MM.1S (cell line): ENCODE data around the gene C1QTNF5.

Source experiments
- DNase-seq: peaks from one replicate; pipeline ENCODE4 v3.0.0-alpha.2; 2015
- H2AFZ ChIP-seq: fragments of 300-600 bp; sonication (generic); 2 replicates; pipeline ENCODE4 v1.6.0; 2016; ENCODE audit warnings: antibody characterized with exemption, low read length
- H3F3A ChIP-seq: fragments of 300-600 bp; sonication (generic); 2 replicates; pipeline ENCODE4 v1.6.1; 2016; ENCODE audit warnings: mild to moderate bottlenecking, antibody characterized with exemption, low read length, moderate library complexity, mixed read lengths; ENCODE audit not compliant: insufficient read depth
- H3K27ac ChIP-seq: fragments of 300-600 bp; sonication (generic); 2 replicates; pipeline ENCODE4 v1.5.1; 2016; ENCODE audit warnings: mild to moderate bottlenecking, low read length
- H3K27me3 ChIP-seq: fragments of 300-600 bp; sonication (generic); replicated peaks from 2 replicates; pipeline ENCODE4 v1.6.0; 2016; ENCODE audit warnings: low read length; ENCODE audit not compliant: insufficient read depth
- H3K36me3 ChIP-seq: fragments of 300-600 bp; sonication (generic); replicated peaks from 2 replicates; pipeline ENCODE4 v1.6.1; 2016; ENCODE audit warnings: mild to moderate bottlenecking, low read length, mixed read lengths; ENCODE audit not compliant: insufficient read depth
- H3K4me1 ChIP-seq: fragments of 300-600 bp; sonication (generic); 2 replicates; pipeline ENCODE4 v1.6.1; 2016; ENCODE audit warnings: low read length, mixed read lengths
- H3K4me2 ChIP-seq: fragments of 300-600 bp; sonication (generic); 2 replicates; pipeline ENCODE4 v1.6.0; 2016; ENCODE audit warnings: low read depth, low read length
- H3K4me3 ChIP-seq: fragments of 300-600 bp; sonication (generic); 2 replicates; pipeline ENCODE4 v1.5.1; 2016; ENCODE audit warnings: low read length, mixed read lengths
- H3K79me2 ChIP-seq: fragments of 300-600 bp; sonication (generic); 2 replicates; pipeline ENCODE4 v1.6.1; 2016; ENCODE audit warnings: mixed run types, low read length, mixed read lengths
- H3K9ac ChIP-seq: fragments of 300-600 bp; sonication (generic); 2 replicates; pipeline ENCODE4 v1.6.1; 2016; ENCODE audit warnings: low read length, mixed read lengths
- H3K9me2 ChIP-seq: fragments of 300-600 bp; sonication (generic); replicated peaks from 2 replicates; pipeline ENCODE4 v1.6.1; 2016; ENCODE audit warnings: mild to moderate bottlenecking, low read length, mixed read lengths; ENCODE audit not compliant: insufficient read depth
- H3K9me3 ChIP-seq: fragments of 300-600 bp; sonication (generic); replicated peaks from 2 replicates; pipeline ENCODE4 v1.6.1; 2016; ENCODE audit warnings: mild to moderate bottlenecking, low read length, mixed read lengths; ENCODE audit not compliant: insufficient read depth
- H4K20me1 ChIP-seq: fragments of 300-600 bp; sonication (generic); 2 replicates; pipeline ENCODE4 v1.6.1; 2016; ENCODE audit warnings: mild to moderate bottlenecking, low read length, moderate library complexity, mixed read lengths; ENCODE audit not compliant: insufficient read depth
- EZH2 ChIP-seq: fragments of 300-600 bp; sonication (generic); optimal IDR thresholded peaks from 2 replicates; pipeline ENCODE3; 2017; ENCODE audit warnings: low read depth, mild to moderate bottlenecking, antibody characterized with exemption, low read length, mixed read lengths
- EZH2phosphoT487 ChIP-seq: fragments of 300-600 bp; sonication (generic); IDR thresholded peaks from 2 replicates; pipeline ENCODE4 v1.6.1; 2018; ENCODE audit warnings: antibody characterized with exemption, low read length
- TF ChIP-seq, protein P1 (sequence below): fragments of 300-600 bp; sonication (generic); IDR thresholded peaks from 2 replicates; pipeline ENCODE4 v1.5.1; 2016; ENCODE audit warnings: antibody characterized with exemption, low read length, mixed read lengths

The C1QTNF5 gene

GRCh38 chr11:119342362-119343130 lies 1.9 kb upstream of the C1QTNF5 start:
- Histone ChIP-seq H3K9me3 (no peaks in the 10 kb centered on the region), H3K9ac (no peak overlapping the region), H3K36me3 (no peaks in the 10 kb centered on the region), H2AFZ (no peak overlapping the region), H3K79me2 (no peaks in the 10 kb centered on the region), H4K20me1 (no peaks in the 10 kb centered on the region), H3K27ac (no peak overlapping the region), H3K4me2 (no peak overlapping the region), H3K27me3 (peaks cover 75% of the 10 kb centered on the region), H3K4me3 (no peak overlapping the region), H3F3A (no peaks in the 10 kb centered on the region), H3K4me1 (0 out of 2 replicates have a peak, but pooled peaks cover 5% of the 10 kb centered on the region), H3K9me2 (no peaks in the 10 kb centered on the region)
- DNase-seq, result no peak
- TF ChIP-seq EZH2 (no peak), EZH2phosphoT487 (no peak)
- TF ChIP-seq, protein P1, sequence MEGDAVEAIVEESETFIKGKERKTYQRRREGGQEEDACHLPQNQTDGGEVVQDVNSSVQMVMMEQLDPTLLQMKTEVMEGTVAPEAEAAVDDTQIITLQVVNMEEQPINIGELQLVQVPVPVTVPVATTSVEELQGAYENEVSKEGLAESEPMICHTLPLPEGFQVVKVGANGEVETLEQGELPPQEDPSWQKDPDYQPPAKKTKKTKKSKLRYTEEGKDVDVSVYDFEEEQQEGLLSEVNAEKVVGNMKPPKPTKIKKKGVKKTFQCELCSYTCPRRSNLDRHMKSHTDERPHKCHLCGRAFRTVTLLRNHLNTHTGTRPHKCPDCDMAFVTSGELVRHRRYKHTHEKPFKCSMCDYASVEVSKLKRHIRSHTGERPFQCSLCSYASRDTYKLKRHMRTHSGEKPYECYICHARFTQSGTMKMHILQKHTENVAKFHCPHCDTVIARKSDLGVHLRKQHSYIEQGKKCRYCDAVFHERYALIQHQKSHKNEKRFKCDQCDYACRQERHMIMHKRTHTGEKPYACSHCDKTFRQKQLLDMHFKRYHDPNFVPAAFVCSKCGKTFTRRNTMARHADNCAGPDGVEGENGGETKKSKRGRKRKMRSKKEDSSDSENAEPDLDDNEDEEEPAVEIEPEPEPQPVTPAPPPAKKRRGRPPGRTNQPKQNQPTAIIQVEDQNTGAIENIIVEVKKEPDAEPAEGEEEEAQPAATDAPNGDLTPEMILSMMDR, result no peak

GRCh38 chr11:119342023-119342300 lies 1.3 kb upstream of the C1QTNF5 start:
- no peak overlapping the region for H3K4me3 ChIP-seq
- no peak overlapping the region for H3K9ac ChIP-seq
- no peak for TF ChIP-seq EZH2
- TF ChIP-seq, protein P1, result no peak
- no peak for TF ChIP-seq EZH2phosphoT487
- H3K27me3 ChIP-seq, result peaks cover 69% of the 10 kb centered on the region
- DNase-seq, result no peak
- no peaks in the 10 kb centered on the region for H3F3A ChIP-seq
- H3K9me2 ChIP-seq, result no peaks in the 10 kb centered on the region
- 0 out of 2 replicates have a peak, but pooled peaks cover 5% of the 10 kb centered on the region for H3K4me1 ChIP-seq
- H3K79me2 ChIP-seq, result no peaks in the 10 kb centered on the region
- H3K4me2 ChIP-seq, result no peak overlapping the region
- no peak overlapping the region for H2AFZ ChIP-seq
- H3K9me3 ChIP-seq, result no peaks in the 10 kb centered on the region
- no peaks in the 10 kb centered on the region for H4K20me1 ChIP-seq
- H3K36me3 ChIP-seq, result no peaks in the 10 kb centered on the region
- H3K27ac ChIP-seq, result no peak overlapping the region

DNA sequence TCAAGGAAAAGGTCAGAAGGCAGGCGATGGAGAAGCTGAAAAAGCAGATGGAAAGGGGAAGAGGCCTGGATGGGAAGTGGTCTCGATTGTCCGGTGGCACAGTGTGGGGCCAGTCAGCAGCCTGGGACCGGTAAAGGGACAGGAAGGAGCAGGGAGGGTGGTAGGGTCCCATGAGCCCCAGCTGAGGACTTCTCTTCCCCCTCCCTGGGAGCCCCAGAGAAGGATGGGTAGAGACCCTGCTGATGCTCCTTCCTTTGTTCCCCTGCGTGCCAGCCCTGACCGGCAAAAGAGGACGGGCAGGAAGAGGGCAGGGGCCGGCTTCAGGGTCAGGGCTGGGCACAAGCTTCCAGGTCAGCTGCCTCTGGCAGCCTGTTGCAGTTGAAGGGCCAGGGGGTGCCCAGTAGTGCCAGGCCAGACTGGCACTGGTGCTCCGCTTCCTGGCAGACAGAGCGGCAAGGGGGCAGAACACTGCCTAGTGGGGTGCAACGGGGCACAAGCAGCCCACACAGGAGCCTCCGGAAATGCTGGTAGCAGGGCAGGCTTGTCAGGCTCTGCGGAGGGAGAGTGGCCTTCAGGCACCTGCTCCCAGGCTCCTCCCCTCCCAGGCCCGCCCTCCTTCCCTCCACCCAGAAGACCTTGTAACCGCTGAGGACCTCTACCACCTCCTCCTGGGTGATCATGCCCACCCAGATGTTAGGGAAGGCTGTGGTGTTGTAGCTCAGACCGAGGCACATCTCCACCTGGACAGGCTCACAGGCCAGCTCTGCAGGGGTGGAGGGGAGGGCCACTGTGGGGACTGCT lies 739 bp upstream of the C1QTNF5 start:
- TF ChIP-seq EZH2phosphoT487 (no peak), EZH2 (no peak)
- TF ChIP-seq, protein P1, result no peak
- no peaks in the 10 kb centered on the region for H4K20me1 ChIP-seq
- H3K27ac ChIP-seq, result no peak overlapping the region
- no peaks in the 10 kb centered on the region for H3K36me3 ChIP-seq
- H3K4me1 ChIP-seq, result 0 out of 2 replicates have a peak, but pooled peaks cover 5% of the 10 kb centered on the region
- H3K4me2 ChIP-seq, result no peak overlapping the region
- no peak overlapping the region for H3K9ac ChIP-seq
- H2AFZ ChIP-seq, result no peak overlapping the region
- H3F3A ChIP-seq, result no peaks in the 10 kb centered on the region
- no peaks in the 10 kb centered on the region for H3K9me3 ChIP-seq
- no peak overlapping the region for H3K4me3 ChIP-seq
- DNase-seq, result no peak
- H3K27me3 ChIP-seq, result peaks cover 64% of the 10 kb centered on the region
- no peaks in the 10 kb centered on the region for H3K9me2 ChIP-seq
- H3K79me2 ChIP-seq, result no peaks in the 10 kb centered on the region
